K562 (cell line): ENCODE results near the gene CNGA4. TPM values are rescaled to one million over a fixed set of nuclear protein-coding genes. Genes with fewer than 3 reads are reported as not detected.

Source experiments
- BRCA1 ChIP-seq, 2 experiments: fragments of 450-650 bp in 1 of 2; sonication (generic) in 1 of 2; formaldehyde crosslinking in 1 of 2; IDR thresholded peaks; 2 replicates each; pipeline versions ENCODE4 v1.5.0 to v1.6.1; 2017 to 2020; ENCODE audit warnings: mild to moderate bottlenecking in 1 of 2, missing genetic modification reagents in 1 of 2
- CBFB ChIP-seq: sonication (generic); formaldehyde crosslinking; IDR thresholded peaks from 2 replicates; pipeline ENCODE4 v1.4.0; 2020; ENCODE audit warnings: mild to moderate bottlenecking, missing genetic modification reagents
- CHD2 ChIP-seq: IDR thresholded peaks from 2 replicates; pipeline ENCODE4 v1.6.1; 2011; ENCODE audit warnings: low read depth, low read length
- DMBX1 ChIP-seq: fragments of 250-450 bp; sonication (Bioruptor Pico); IDR thresholded peaks from 2 replicates; pipeline ENCODE4 v1.8.0; 2022; ENCODE audit warnings: inconsistent platforms, mild to moderate bottlenecking, moderate library complexity, borderline replicate concordance
- HSF4 ChIP-seq: fragments of 250-450 bp; sonication (Bioruptor Pico); IDR thresholded peaks from 2 replicates; pipeline ENCODE4 v2.1.2; 2022; ENCODE audit warnings: mild to moderate bottlenecking, moderate library complexity, borderline replicate concordance
- LARP7 ChIP-seq: fragments of 450-650 bp; IDR thresholded peaks from 2 replicates; pipeline ENCODE4 v1.6.1; 2016
- MAZ ChIP-seq, 2 experiments: fragments of 450-650 bp in 1 of 2; sonication (generic) in 1 of 2; formaldehyde crosslinking; IDR thresholded peaks in 1 of 2; conservative IDR thresholded peaks in 1 of 2; 2 replicates each; pipeline versions ENCODE4 v1.4.0 to v1.5.0; 2020; ENCODE audit warnings: mild to moderate bottlenecking in 1 of 2, missing genetic modification reagents in 1 of 2
- MTA3 ChIP-seq: fragments of 450-650 bp; formaldehyde crosslinking; IDR thresholded peaks from 2 replicates; pipeline ENCODE4 v1.6.1; 2017; ENCODE audit warnings: mild to moderate bottlenecking, borderline replicate concordance
- OTX1 ChIP-seq: fragments of 450-650 bp; formaldehyde crosslinking; IDR thresholded peaks from 2 replicates; pipeline ENCODE4 v1.4.0; 2022; ENCODE audit warnings: mild to moderate bottlenecking
- POLR2G ChIP-seq: fragments of 200-400 bp; formaldehyde crosslinking; IDR thresholded peaks from 2 replicates; pipeline ENCODE4 v1.6.1; 2017; ENCODE audit warnings: low read depth, mild to moderate bottlenecking, antibody characterized with exemption, low read length, moderate library complexity
- TAF7 ChIP-seq: fragments of 450-650 bp; IDR thresholded peaks from 2 replicates; pipeline ENCODE4 v1.6.1; 2016; ENCODE audit warnings: missing genetic modification characterization, missing compliant biosample characterization
- XRCC3 ChIP-seq: fragments of 450-650 bp; IDR thresholded peaks from 2 replicates; pipeline ENCODE4 v1.6.1; 2017; ENCODE audit warnings: mild to moderate bottlenecking, moderate library complexity
- YBX1 ChIP-seq: fragments of 450-650 bp; IDR thresholded peaks from 2 replicates; pipeline ENCODE4 v1.7.1; 2016; ENCODE audit warnings: mild to moderate bottlenecking
- ZNF143 ChIP-seq: sonication (generic); formaldehyde crosslinking; IDR thresholded peaks from 2 replicates; pipeline ENCODE4 v1.9.0; 2022; ENCODE audit warnings: mild to moderate bottlenecking, missing genetic modification reagents
- ZNF324 ChIP-seq: fragments of 250-450 bp; sonication (Bioruptor Pico); IDR thresholded peaks from 2 replicates; pipeline ENCODE4 v1.4.0; 2020; ENCODE audit warnings: mild to moderate bottlenecking
- ZNF57 ChIP-seq: fragments of 450-650 bp; formaldehyde crosslinking; IDR thresholded peaks from 2 replicates; pipeline ENCODE4 v1.4.0; 2020; ENCODE audit warnings: mild to moderate bottlenecking, moderate library complexity
- ZNF668 ChIP-seq: fragments of 250-450 bp; sonication (Bioruptor Pico); IDR thresholded peaks from 2 replicates; pipeline ENCODE4 v1.8.0; 2022; ENCODE audit warnings: mild to moderate bottlenecking, inconsistent platforms
- ZNF699 ChIP-seq: fragments of 250-450 bp; sonication (Bioruptor Pico); IDR thresholded peaks from 2 replicates; pipeline ENCODE4 v1.8.0; 2021; ENCODE audit warnings: mild to moderate bottlenecking, moderate library complexity; ENCODE audit not compliant: insufficient replicate concordance
- polyA plus RNA-seq, 8 experiments: library from polyadenylated mRNA; depleted of rRNA in 4 of 8; stranded (reverse) in 5 of 8; unstranded in 3 of 8; fragments of >200 nt; fragmentation: Nextera tagmentation in 2 of 8; fragmentation: Illumina TruSeq in 1 of 8; extraction: Ambion mirVana in 2 of 8; extraction: Trizol in 1 of 8; gene quantifications; 2 replicates each; pipeline versions ENCODE4 v1.2.1 to v1.2.3, GENCODE V29; 2011 to 2014; ENCODE audit warnings: inconsistent platforms in 1 of 8, missing spikeins in 1 of 8
- total RNA-seq, 7 experiments: library from RNA; depleted of rRNA in 6 of 7; stranded (reverse); fragments of >200 nt in 6 of 7; fragmentation: Illumina TruSeq in 2 of 7; extraction: Trizol in 2 of 7; gene quantifications; 2 replicates each; pipeline versions ENCODE4 v1.2.1 to v1.2.3, GENCODE V29; 2011 to 2021; ENCODE audit warnings: low replicate concordance in 1 of 7
- TF ChIP-seq, protein P1 (sequence below), 2 experiments: fragments of 450-650 bp in 1 of 2; sonication (generic) in 1 of 2; formaldehyde crosslinking; conservative IDR thresholded peaks; 2 replicates each; pipeline versions ENCODE4 v1.4.0 to v1.8.1; 2020 to 2022; ENCODE audit warnings: mild to moderate bottlenecking in 1 of 2, missing genetic modification reagents in 1 of 2
- TF ChIP-seq, protein P2 (sequence below), 2 experiments: IDR thresholded peaks; 2 replicates each; pipeline ENCODE4 v1.6.1; 2012; ENCODE audit warnings: improper control_type of control experiment in 2 of 2, low read depth in 2 of 2, low read length in 2 of 2, borderline replicate concordance in 1 of 2

CNGA4 gene
- total and polyA plus RNA-seq, 9 of the 15 experiments (the other 6 are each of a cell fraction or from before 2014, with no cell fraction given): 0.04 to 0.09 (median 0.06) TPM; not detected in 6

GRCh38 chr11:6249770-6250555 lies 11.1 kb downstream of the CNGA4 start (continued):
- TF ChIP-seq YBX1 (no peak), ZNF699 (CRISPR knock-in tag) (no peak), HSF4 (CRISPR knock-in tag) (no peak), CBFB (CRISPR knock-in tag) (no peak), TAF7 (no peak), ZNF57 (no peak), BRCA1 (IDR thresholded peaks at IDR 0.05) (no peak), BRCA1 (CRISPR knock-in tag; IDR thresholded peaks at IDR 0.05) (no peak), MAZ (CRISPR knock-in tag; conservative IDR thresholded peaks at IDR 0.05 in 1 of 2, IDR thresholded peaks at IDR 0.05 in 1 of 2) (no peak), POLR2G (no peak), LARP7 (no peak), XRCC3 (no peak), DMBX1 (CRISPR knock-in tag) (0 out of 2 replicates have a peak, but pooled peaks have one; percentile 20), ZNF143 (CRISPR knock-in tag) (no peak), CHD2 (no peak), ZNF324 (no peak), MTA3 (no peak), OTX1 (CRISPR knock-in tag) (no peak), ZNF668 (no peak)
- TF ChIP-seq, protein P1, sequence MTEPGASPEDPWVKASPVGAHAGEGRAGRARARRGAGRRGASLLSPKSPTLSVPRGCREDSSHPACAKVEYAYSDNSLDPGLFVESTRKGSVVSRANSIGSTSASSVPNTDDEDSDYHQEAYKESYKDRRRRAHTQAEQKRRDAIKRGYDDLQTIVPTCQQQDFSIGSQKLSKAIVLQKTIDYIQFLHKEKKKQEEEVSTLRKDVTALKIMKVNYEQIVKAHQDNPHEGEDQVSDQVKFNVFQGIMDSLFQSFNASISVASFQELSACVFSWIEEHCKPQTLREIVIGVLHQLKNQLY (CRISPR knock-in tag; conservative IDR thresholded peaks at IDR 0.05): no peak
- TF ChIP-seq, protein P2, sequence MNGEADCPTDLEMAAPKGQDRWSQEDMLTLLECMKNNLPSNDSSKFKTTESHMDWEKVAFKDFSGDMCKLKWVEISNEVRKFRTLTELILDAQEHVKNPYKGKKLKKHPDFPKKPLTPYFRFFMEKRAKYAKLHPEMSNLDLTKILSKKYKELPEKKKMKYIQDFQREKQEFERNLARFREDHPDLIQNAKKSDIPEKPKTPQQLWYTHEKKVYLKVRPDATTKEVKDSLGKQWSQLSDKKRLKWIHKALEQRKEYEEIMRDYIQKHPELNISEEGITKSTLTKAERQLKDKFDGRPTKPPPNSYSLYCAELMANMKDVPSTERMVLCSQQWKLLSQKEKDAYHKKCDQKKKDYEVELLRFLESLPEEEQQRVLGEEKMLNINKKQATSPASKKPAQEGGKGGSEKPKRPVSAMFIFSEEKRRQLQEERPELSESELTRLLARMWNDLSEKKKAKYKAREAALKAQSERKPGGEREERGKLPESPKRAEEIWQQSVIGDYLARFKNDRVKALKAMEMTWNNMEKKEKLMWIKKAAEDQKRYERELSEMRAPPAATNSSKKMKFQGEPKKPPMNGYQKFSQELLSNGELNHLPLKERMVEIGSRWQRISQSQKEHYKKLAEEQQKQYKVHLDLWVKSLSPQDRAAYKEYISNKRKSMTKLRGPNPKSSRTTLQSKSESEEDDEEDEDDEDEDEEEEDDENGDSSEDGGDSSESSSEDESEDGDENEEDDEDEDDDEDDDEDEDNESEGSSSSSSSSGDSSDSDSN (IDR thresholded peaks at IDR 0.05; ENCODE audit: borderline replicate concordance in 1 of 2, low read depth in 2 of 2, low read length in 2 of 2): no peak
